Endothelial cell of umbilical vein (primary cell): ENCODE data around the gene ATXN1. TPM values are rescaled to one million over a fixed set of nuclear protein-coding genes. Genes with fewer than 3 reads are reported as not detected.

Experiments used
- BruUV-seq: library from RNA; stranded (reverse); fragments of 400-500 nt; replicated peaks from 2 replicates; lab custom pipeline; 2021; lab: Mats Ljungman, UMichigan
- CTCF ChIA-PET: fragments of 300-600, 350-600 bp; sonication (Branson Sonifier 250); formaldehyde crosslinking; loops from one replicate; lab custom pipeline; 2021; ENCODE audit warnings: antibody characterized with exemption, inconsistent platforms; lab: Charles Lee
- POLR2A ChIA-PET: fragments of 300-600, 350-600 bp; sonication (Branson Sonifier 250); formaldehyde crosslinking; loops from one replicate; lab custom pipeline; 2021; ENCODE audit warnings: antibody characterized with exemption, inconsistent platforms; lab: Charles Lee
- DNase-seq: peaks from one replicate; pipeline ENCODE4 v3.0.0-alpha.2; 2011; ENCODE audit warnings: low read depth, low spot score
- FAIRE-seq: peaks from 2 replicates; lab custom pipeline; 2011; peaks lifted over from hg19 to GRCh38; lab: Jason Lieb, UNC
- H2AFZ ChIP-seq: 2 replicates; pipeline ENCODE4 v1.6.0; 2012; ENCODE audit warnings: low read depth, low read length, control low read depth, inconsistent platforms
- H3K27ac ChIP-seq: 2 replicates; pipeline ENCODE4 v1.5.1; 2011; ENCODE audit warnings: low read depth, mild to moderate bottlenecking, control low read depth, low read length, moderate library complexity; ENCODE audit not compliant: insufficient read depth
- H3K27me3 ChIP-seq, 2 experiments: 2 replicates each; pipeline versions ENCODE4 v1.6.0 to v1.6.1; 2011; ENCODE audit warnings: low read length in 2 of 2, mixed read lengths in 1 of 2; ENCODE audit not compliant: control insufficient read depth in 2 of 2, insufficient read depth in 2 of 2
- H3K36me3 ChIP-seq, 2 experiments: 2 replicates in 1 of 2; 3 replicates in 1 of 2; pipeline ENCODE4 v1.5.1; 2011; ENCODE audit warnings: low read length in 2 of 2, mild to moderate bottlenecking in 1 of 2, moderate library complexity in 1 of 2; ENCODE audit not compliant: control insufficient read depth in 2 of 2, insufficient read depth in 2 of 2; ENCODE audit errors: extremely low read depth in 1 of 2
- H3K4me1 ChIP-seq: 3 replicates; pipeline ENCODE4 v1.5.1; 2011; ENCODE audit warnings: mild to moderate bottlenecking, low read length; ENCODE audit not compliant: control insufficient read depth, insufficient read depth; ENCODE audit errors: extremely low read depth
- H3K4me2 ChIP-seq: 2 replicates; pipeline ENCODE4 v1.6.1; 2011; ENCODE audit warnings: low read length, control low read depth, mixed read lengths; ENCODE audit not compliant: insufficient read depth
- H3K4me3 ChIP-seq, 3 experiments: fragments of 200-600 bp in 1 of 3; sonication (generic), shearing (Covaris generic) in 1 of 3; replicated peaks in 1 of 3; 2 replicates each; pipeline ENCODE4 v1.5.1; 2011 to 2016; ENCODE audit warnings: control low read depth in 3 of 3, low read length in 3 of 3, mild to moderate bottlenecking in 2 of 3, inconsistent platforms in 1 of 3, low read depth in 1 of 3, moderate library complexity in 1 of 3; ENCODE audit not compliant: insufficient read depth in 1 of 3
- H3K79me2 ChIP-seq: 2 replicates; pipeline ENCODE4 v1.6.0; 2012; ENCODE audit warnings: low read length, inconsistent platforms; ENCODE audit not compliant: control insufficient read depth, insufficient read depth
- H3K9ac ChIP-seq: replicated peaks from 2 replicates; pipeline ENCODE3; 2011; ENCODE audit warnings: low read length, control low read depth; ENCODE audit not compliant: insufficient read depth; ENCODE audit errors: extremely low read depth
- H3K9me1 ChIP-seq: replicated peaks from 3 replicates; pipeline ENCODE4 v1.6.0; 2011; ENCODE audit warnings: mild to moderate bottlenecking, low read length; ENCODE audit not compliant: control insufficient read depth, insufficient read depth; ENCODE audit errors: extremely low read depth
- H3K9me3 ChIP-seq: replicated peaks from 2 replicates; pipeline ENCODE4 v1.5.1; 2012; ENCODE audit warnings: low read length, inconsistent platforms; ENCODE audit not compliant: control insufficient read depth, insufficient read depth
- H4K20me1 ChIP-seq: replicated peaks from 2 replicates; pipeline ENCODE3; 2011; ENCODE audit warnings: mild to moderate bottlenecking, low read length; ENCODE audit not compliant: control insufficient read depth, insufficient read depth; ENCODE audit errors: extremely low read depth
- CTCF ChIP-seq, 2 donors: IDR thresholded peaks; 1 replicate in 1 of 2; 2 replicates in 1 of 2; pipeline ENCODE4 v1.5.1; 2011; ENCODE audit warnings: low read length in 2 of 2, mild to moderate bottlenecking in 2 of 2, moderate library complexity in 2 of 2, control low read depth in 1 of 2, inconsistent platforms in 1 of 2, low read depth in 1 of 2; ENCODE audit not compliant: insufficient read depth in 1 of 2; ENCODE audit errors: extremely low read depth in 1 of 2
- EZH2 ChIP-seq: IDR thresholded peaks from 2 replicates; pipeline ENCODE4 v1.6.1; 2012; ENCODE audit warnings: borderline replicate concordance, low read depth, mild to moderate bottlenecking, moderate library complexity, low read length, inconsistent platforms; ENCODE audit not compliant: severe bottlenecking
- FOS ChIP-seq: IDR thresholded peaks from 2 replicates; pipeline ENCODE4 v1.6.1; 2011; ENCODE audit warnings: mild to moderate bottlenecking, low read length, moderate library complexity, borderline replicate concordance; ENCODE audit not compliant: insufficient read depth
- GATA2 ChIP-seq: IDR thresholded peaks from 2 replicates; pipeline ENCODE4 v1.7.0; 2011; ENCODE audit warnings: low read depth, mild to moderate bottlenecking, moderate library complexity, mixed read lengths, low read length; ENCODE audit not compliant: insufficient read length, insufficient read depth
- JUN ChIP-seq: IDR thresholded peaks from 2 replicates; pipeline ENCODE4 v1.6.1; 2011; ENCODE audit warnings: borderline replicate concordance, low read depth; ENCODE audit not compliant: insufficient read length, insufficient read depth
- MAX ChIP-seq: IDR thresholded peaks from 2 replicates; pipeline ENCODE4 v1.6.1; 2011; ENCODE audit not compliant: insufficient read depth, insufficient read length
- MYC ChIP-seq: IDR thresholded peaks from one replicate; pipeline ENCODE4 v1.6.1; 2011; ENCODE audit warnings: mild to moderate bottlenecking, low read depth, low read length
- POLR2A ChIP-seq: IDR thresholded peaks from 2 replicates; pipeline ENCODE4 v1.6.1; 2012; ENCODE audit warnings: low read depth, mild to moderate bottlenecking, control low read depth, low read length
- POLR2AphosphoS5 ChIP-seq: IDR thresholded peaks from 2 replicates; pipeline ENCODE4 v1.6.1; 2012; ENCODE audit warnings: low read depth, mild to moderate bottlenecking, control low read depth, low read length, moderate library complexity; ENCODE audit not compliant: insufficient read depth
- dilution Hi-C: fragments of 300-500 bp; cut with MboI; formaldehyde crosslinking; loops from one replicate; pipeline ENCODE4 v1.15.0; 2019; ENCODE audit warnings: low sequenced_read_pairs; ENCODE audit not compliant: extremely low pct_ligation_motif_present
- intact Hi-C: fragments of 100-400 bp; cut with micrococcal nuclease; formaldehyde crosslinking; loops from one replicate; pipeline ENCODE4 v1.10.0; 2022
- polyA plus RNA-seq, 4 experiments: library from polyadenylated mRNA; depleted of rRNA in 3 of 4; stranded (reverse) in 3 of 4; unstranded in 1 of 4; fragments of >200 nt; gene quantifications; 2 replicates each; pipeline versions ENCODE4 v1.2.1 to v1.2.3, GENCODE V29; 2011 to 2012; ENCODE audit warnings: missing spikeins in 1 of 4
- total RNA-seq: library from RNA; stranded (reverse); gene quantifications from 2 replicates; pipeline ENCODE4 v1.2.3, GENCODE V29; 2021

ATXN1 gene
- total and polyA plus RNA-seq, 2 donors (not counting 3 experiments of a cell fraction or from before 2014, with no cell fraction given), result 16.4 to 33.0 TPM

- no peaks in the 10 kb centered on the region for H3K36me3 ChIP-seq
- peaks cover 44% of the 10 kb centered on the region for H3K4me1 ChIP-seq
- CTCF ChIA-PET, result interaction anchor here (1.0 to 1.3 kb wide), 3 partner anchors 17 to 26 kb away, joined by 3 to 4 read pairs (median 3); no protein-coding TSS in a partner anchor
- dilution Hi-C loops (no loop called here), intact Hi-C loops (no loop called here)
- no peak overlapping the region for H2AFZ ChIP-seq
- no peak overlapping the region for H3K4me2 ChIP-seq
- no peak overlapping the region for H3K9ac ChIP-seq
- peaks cover 3% of the 10 kb centered on the region for H3K79me2 ChIP-seq
- no peak for TF ChIP-seq CTCF (IDR thresholded peaks at IDR 0.05; ENCODE audit: extremely low read depth in 1 of 2, insufficient read depth in 1 of 2, low read depth in 1 of 2, low read length in 2 of 2)
- no peak for TF ChIP-seq POLR2AphosphoS5
- TF ChIP-seq MYC, result no peak
- no peak for TF ChIP-seq MAX
- TF ChIP-seq GATA2, result no peak
- TF ChIP-seq FOS, result no peak
- no peak for TF ChIP-seq POLR2A
- TF ChIP-seq EZH2, result no peak
- TF ChIP-seq JUN, result no peak
- BruUV-seq, result no TSS peak
- POLR2A ChIA-PET, result no interaction called here
- no peak overlapping the region for H3K4me3 ChIP-seq
- no peaks in the 10 kb centered on the region for H3K9me3 ChIP-seq
- DNase-seq, result peak; percentile 8
- no peak overlapping the region for H3K27ac ChIP-seq
- no peaks in the 10 kb centered on the region for H3K9me1 ChIP-seq
- FAIRE-seq, result no peak
- no peaks in the 10 kb centered on the region for H3K27me3 ChIP-seq
- H4K20me1 ChIP-seq, result no peaks in the 10 kb centered on the region
Measured at GRCh38 chr6:16717275-16717942, 43.9 kb downstream of the ATXN1 start.
